Hepatocyte (in vitro differentiated cells): ENCODE data around the gene MESD.

Experiments
- CTCF ChIP-seq: fragments of 200-600 bp; sonication (generic); IDR thresholded peaks from 2 replicates; pipeline ENCODE4 v1.5.1; 2016; ENCODE audit warnings: antibody characterized with exemption, mild to moderate bottlenecking; ENCODE audit not compliant: poor library complexity
- EZH2 ChIP-seq: fragments of 200-600 bp; sonication (generic); IDR thresholded peaks from 2 replicates; pipeline ENCODE4 v1.6.1; 2016; ENCODE audit warnings: antibody characterized with exemption, mild to moderate bottlenecking, borderline replicate concordance
- EZH2phosphoT487 ChIP-seq: fragments of 200-600 bp; sonication (generic); IDR thresholded peaks from one replicate; pipeline ENCODE4 v1.6.1; 2018; ENCODE audit warnings: antibody characterized with exemption, mild to moderate bottlenecking, low read depth, moderate library complexity; ENCODE audit not compliant: unreplicated experiment, severe bottlenecking

- TF ChIP-seq EZH2 (no peak), EZH2phosphoT487 (no peak), CTCF (no peak)
These were observed 21.6 kb downstream of the MESD start for GRCh38 chr15:80967991-80968510.
